NT2/D1 (cell line): ENCODE measurements around the gene ZNF326.

ENCODE experiments used
- YY1 ChIP-seq: IDR thresholded peaks from 2 replicates; pipeline ENCODE4 v1.6.1; 2011; ENCODE audit not compliant: insufficient read length, insufficient read depth
- ZNF274 ChIP-seq: IDR thresholded peaks from 2 replicates; pipeline ENCODE4 v1.6.1; 2011; ENCODE audit warnings: mild to moderate bottlenecking, low read depth, low read length

GRCh38 chr1:89950703-89951102, 44.2 kb upstream of the ZNF326 start:
- TF ChIP-seq ZNF274: no peak
- no peak for TF ChIP-seq YY1
